Neural progenitor cell (in vitro differentiated cells): ENCODE data around the gene EVI5L. TPM values are rescaled to one million over a fixed set of nuclear protein-coding genes. Genes with fewer than 3 reads are reported as not detected.

Source experiments
- DNase-seq: peaks from one replicate; pipeline ENCODE4 v3.0.0-alpha.2; 2016; ENCODE audit warnings: low spot score
- H2AFZ ChIP-seq: fragments of 200-600 bp; sonication (generic); replicated peaks from 2 replicates; pipeline ENCODE4 v1.6.1; 2016; ENCODE audit warnings: antibody characterized with exemption
- H3F3A ChIP-seq: fragments of 200-600 bp; sonication (generic); 2 replicates; pipeline ENCODE4 v1.6.1; 2016; ENCODE audit warnings: antibody characterized with exemption, low read depth
- H3K27ac ChIP-seq: fragments of 200-600 bp; sonication (generic); 2 replicates; pipeline ENCODE4 v1.5.1; 2016; ENCODE audit warnings: mild to moderate bottlenecking
- H3K27me3 ChIP-seq: fragments of 200-600 bp; sonication (generic); 2 replicates; pipeline ENCODE4 v1.6.1; 2016; ENCODE audit warnings: mild to moderate bottlenecking, moderate library complexity
- H3K36me3 ChIP-seq: fragments of 200-600 bp; sonication (generic); 2 replicates; pipeline ENCODE4 v1.5.1; 2016
- H3K4me1 ChIP-seq: fragments of 200-600 bp; sonication (generic); 2 replicates; pipeline ENCODE4 v1.6.1; 2016; ENCODE audit warnings: mixed run types
- H3K4me2 ChIP-seq: fragments of 200-600 bp; sonication (generic); 2 replicates; pipeline ENCODE4 v1.6.1; 2016
- H3K4me3 ChIP-seq: fragments of 200-600 bp; sonication (generic); 2 replicates; pipeline ENCODE4 v1.5.1; 2016
- H3K79me2 ChIP-seq: fragments of 200-600 bp; sonication (generic); 2 replicates; pipeline ENCODE4 v1.6.1; 2016; ENCODE audit warnings: low read depth
- H3K9ac ChIP-seq: fragments of 200-600 bp; sonication (generic); 2 replicates; pipeline ENCODE4 v1.6.1; 2016
- H3K9me3 ChIP-seq: fragments of 200-600 bp; sonication (generic); 2 replicates; pipeline ENCODE4 v1.5.1; 2016; ENCODE audit warnings: low read depth
- H4K20me1 ChIP-seq: fragments of 200-600 bp; sonication (generic); 2 replicates; pipeline ENCODE4 v1.6.1; 2016; ENCODE audit warnings: low read depth
- H3K27ac Mint-ChIP-seq: 3 replicates; pipeline ENCODE4 v1.8.0; 2021; ENCODE audit warnings: mixed read lengths
- H3K27me3 Mint-ChIP-seq: 2 replicates; pipeline ENCODE4 v1.8.0; 2022; ENCODE audit warnings: low read depth, mild to moderate bottlenecking, inconsistent platforms, moderate library complexity, mixed read lengths; ENCODE audit not compliant: insufficient read depth
- H3K36me3 Mint-ChIP-seq: 3 replicates; pipeline ENCODE4 v1.8.0; 2021; ENCODE audit warnings: mixed read lengths
- H3K4me1 Mint-ChIP-seq: 3 replicates; pipeline ENCODE4 v1.8.0; 2021; ENCODE audit warnings: mixed read lengths
- H3K4me3 Mint-ChIP-seq: 3 replicates; pipeline ENCODE4 v1.8.0; 2021; ENCODE audit warnings: mild to moderate bottlenecking, moderate library complexity, mixed read lengths
- H3K9me3 Mint-ChIP-seq: 3 replicates; pipeline ENCODE4 v1.8.0; 2020; ENCODE audit warnings: mixed read lengths
- CTCF ChIP-seq: fragments of 200-600 bp; sonication (generic); IDR thresholded peaks from 2 replicates; pipeline ENCODE4 v1.5.1; 2017; ENCODE audit warnings: antibody characterized with exemption, mild to moderate bottlenecking
- EZH2 ChIP-seq: fragments of 200-600 bp; sonication (generic); IDR thresholded peaks from 2 replicates; pipeline ENCODE4 v1.6.1; 2017; ENCODE audit warnings: antibody characterized with exemption, mild to moderate bottlenecking, moderate library complexity
- EZH2phosphoT487 ChIP-seq: fragments of 200-600 bp; sonication (generic); IDR thresholded peaks from 2 replicates; pipeline ENCODE4 v1.6.1; 2017; ENCODE audit warnings: antibody characterized with exemption
- total RNA-seq: library from RNA; depleted of rRNA; stranded (reverse); fragments of >200 nt; gene quantifications from 2 replicates; pipeline ENCODE4 v1.2.3, GENCODE V29; 2015; ENCODE audit warnings: low replicate concordance

Gene EVI5L
- total RNA-seq, 1 donor from 2014 or later = 4.1 TPM

- H4K20me1 ChIP-seq = peaks cover 8% of the 10 kb centered on the region
- Mint-ChIP-seq H3K27ac (no peak overlapping the region), H3K4me1 (peaks cover 13% of the 10 kb centered on the region), H3K4me3 (no peak overlapping the region), H3K9me3 (no peaks in the 10 kb centered on the region), H3K36me3 (no peaks in the 10 kb centered on the region), H3K27me3 (peaks cover 7% of the 10 kb centered on the region)
- H3F3A ChIP-seq = peaks cover 9% of the 10 kb centered on the region
- no peak overlapping the region for H3K4me2 ChIP-seq
- H3K4me3 ChIP-seq = no peak overlapping the region
- H3K79me2 ChIP-seq = peaks cover 8% of the 10 kb centered on the region
- H3K4me1 ChIP-seq = peaks cover 9% of the 10 kb centered on the region
- TF ChIP-seq EZH2 = no peak
- TF ChIP-seq CTCF = no peak
- no peak for TF ChIP-seq EZH2phosphoT487
- no peak overlapping the region for H3K9ac ChIP-seq
- H3K27ac ChIP-seq = no peak overlapping the region
- H3K36me3 ChIP-seq = no peaks in the 10 kb centered on the region
- no peak for DNase-seq
- H3K9me3 ChIP-seq = no peaks in the 10 kb centered on the region
- no peak overlapping the region for H2AFZ ChIP-seq
- peaks cover 5% of the 10 kb centered on the region for H3K27me3 ChIP-seq
Observed at GRCh38 chr19:7899751-7900378, 69.8 kb downstream of the EVI5L start.

- Histone ChIP-seq H3K27me3 (peaks cover 5% of the 10 kb centered on the region), H4K20me1 (peaks cover 14% of the 10 kb centered on the region), H3K79me2 (peaks cover 14% of the 10 kb centered on the region), H3K4me3 (no peak overlapping the region), H3F3A (peaks cover 9% of the 10 kb centered on the region), H3K9me3 (no peaks in the 10 kb centered on the region), H3K27ac (no peak overlapping the region), H3K4me2 (no peak overlapping the region), H2AFZ (no peak overlapping the region), H3K4me1 (peaks cover 11% of the 10 kb centered on the region), H3K36me3 (no peaks in the 10 kb centered on the region), H3K9ac (no peak overlapping the region)
- peaks cover 7% of the 10 kb centered on the region for H3K27me3 Mint-ChIP-seq
- no peak overlapping the region for H3K4me3 Mint-ChIP-seq
- TF ChIP-seq EZH2 (no peak), CTCF (no peak), EZH2phosphoT487 (no peak)
- H3K36me3 Mint-ChIP-seq = no peaks in the 10 kb centered on the region
- no peak for DNase-seq
- H3K4me1 Mint-ChIP-seq = peaks cover 16% of the 10 kb centered on the region
- no peaks in the 10 kb centered on the region for H3K9me3 Mint-ChIP-seq
- no peak overlapping the region for H3K27ac Mint-ChIP-seq
Observed at GRCh38 chr19:7900401-7900870, 70.4 kb downstream of the EVI5L start.

GRCh38 chr19:7900931-7901330 lies 70.9 kb downstream of the EVI5L start:
- Mint-ChIP-seq H3K4me3 (no peak overlapping the region), H3K27me3 (peaks cover 7% of the 10 kb centered on the region), H3K4me1 (peaks cover 20% of the 10 kb centered on the region), H3K9me3 (no peaks in the 10 kb centered on the region), H3K27ac (no peak overlapping the region), H3K36me3 (peaks cover 2% of the 10 kb centered on the region)
- no peaks in the 10 kb centered on the region for H3K36me3 ChIP-seq
- peaks cover 9% of the 10 kb centered on the region for H3F3A ChIP-seq
- no peak overlapping the region for H3K4me3 ChIP-seq
- H3K27me3 ChIP-seq = peaks cover 5% of the 10 kb centered on the region
- H2AFZ ChIP-seq = no peak overlapping the region
- TF ChIP-seq CTCF (no peak), EZH2phosphoT487 (no peak), EZH2 (no peak)
- H3K9me3 ChIP-seq = no peaks in the 10 kb centered on the region
- no peak overlapping the region for H3K9ac ChIP-seq
- no peak overlapping the region for H3K4me2 ChIP-seq
- peaks cover 19% of the 10 kb centered on the region for H4K20me1 ChIP-seq
- no peak overlapping the region for H3K27ac ChIP-seq
- peaks cover 11% of the 10 kb centered on the region for H3K4me1 ChIP-seq
- H3K79me2 ChIP-seq = peaks cover 19% of the 10 kb centered on the region
- no peak for DNase-seq
